IPS-15b (cell line): ENCODE data around the gene ANK3.

Source experiments
- H3K27me3 ChIP-seq: one replicate; pipeline ENCODE4 v1.6.1; 2013; ENCODE audit warnings: low read length; ENCODE audit not compliant: control insufficient read depth, insufficient read depth
- H3K36me3 ChIP-seq: one replicate; pipeline ENCODE4 v1.6.1; 2013; ENCODE audit warnings: low read length; ENCODE audit not compliant: control insufficient read depth, insufficient read depth
- H3K4me1 ChIP-seq: one replicate; pipeline ENCODE4 v1.6.1; 2013; ENCODE audit warnings: mild to moderate bottlenecking, low read length; ENCODE audit not compliant: control insufficient read depth, insufficient read depth
- H3K4me3 ChIP-seq: one replicate; pipeline ENCODE4 v1.5.1; 2013; ENCODE audit warnings: low read depth, low read length
- H3K9ac ChIP-seq: one replicate; pipeline ENCODE4 v1.6.1; 2013; ENCODE audit warnings: low read depth, mild to moderate bottlenecking, low read length
- H3K9me3 ChIP-seq: one replicate; pipeline ENCODE4 v1.6.1; 2013; ENCODE audit warnings: mild to moderate bottlenecking, low read length; ENCODE audit not compliant: control insufficient read depth, insufficient read depth

Gene ANK3

GRCh38 chr10:60134548-60134947, 255.1 kb downstream of the ANK3 start:
- H3K9ac ChIP-seq = no peak overlapping the region
- H3K9me3 ChIP-seq = no peaks in the 10 kb centered on the region
- no peaks in the 10 kb centered on the region for H3K36me3 ChIP-seq
- H3K4me3 ChIP-seq = no peak overlapping the region
- no peaks in the 10 kb centered on the region for H3K27me3 ChIP-seq
- H3K4me1 ChIP-seq = peaks cover 3% of the 10 kb centered on the region

- Histone ChIP-seq H3K27me3 (no peaks in the 10 kb centered on the region), H3K36me3 (no peaks in the 10 kb centered on the region), H3K4me3 (no peak overlapping the region), H3K9me3 (no peaks in the 10 kb centered on the region), H3K9ac (no peak overlapping the region), H3K4me1 (peaks cover 3% of the 10 kb centered on the region)
These were observed 259.5 kb downstream of the ANK3 start for GRCh38 chr10:60130130-60130579.

GRCh38 chr10:60125895-60126294, 263.8 kb downstream of the ANK3 start:
- Histone ChIP-seq H3K27me3 (no peaks in the 10 kb centered on the region), H3K36me3 (no peaks in the 10 kb centered on the region), H3K9me3 (no peaks in the 10 kb centered on the region), H3K4me1 (peaks cover 3% of the 10 kb centered on the region), H3K9ac (no peak overlapping the region), H3K4me3 (no peak overlapping the region)

- Histone ChIP-seq H3K4me3 (no peak overlapping the region), H3K9me3 (no peaks in the 10 kb centered on the region), H3K27me3 (no peaks in the 10 kb centered on the region), H3K4me1 (no peaks in the 10 kb centered on the region), H3K36me3 (no peaks in the 10 kb centered on the region), H3K9ac (no peak overlapping the region)
These were observed 265.1 kb downstream of the ANK3 start for GRCh38 chr10:60124536-60124935.

GRCh38 chr10:60123668-60124067, 266.0 kb downstream of the ANK3 start:
- no peak overlapping the region for H3K4me3 ChIP-seq
- H3K4me1 ChIP-seq = no peaks in the 10 kb centered on the region
- no peak overlapping the region for H3K9ac ChIP-seq
- no peaks in the 10 kb centered on the region for H3K27me3 ChIP-seq
- no peaks in the 10 kb centered on the region for H3K36me3 ChIP-seq
- H3K9me3 ChIP-seq = no peaks in the 10 kb centered on the region

- H3K27me3 ChIP-seq = no peaks in the 10 kb centered on the region
- H3K9me3 ChIP-seq = no peaks in the 10 kb centered on the region
- no peak overlapping the region for H3K4me3 ChIP-seq
- H3K4me1 ChIP-seq = no peaks in the 10 kb centered on the region
- no peaks in the 10 kb centered on the region for H3K36me3 ChIP-seq
- H3K9ac ChIP-seq = no peak overlapping the region
These were observed 266.5 kb downstream of the ANK3 start for GRCh38 chr10:60123172-60123571.

GRCh38 chr10:60122190-60122589, 267.5 kb downstream of the ANK3 start:
- Histone ChIP-seq H3K27me3 (no peaks in the 10 kb centered on the region), H3K36me3 (no peaks in the 10 kb centered on the region), H3K4me3 (no peak overlapping the region), H3K9me3 (no peaks in the 10 kb centered on the region), H3K4me1 (no peaks in the 10 kb centered on the region), H3K9ac (no peak overlapping the region)

GRCh38 chr10:60114765-60115586, 274.7 kb downstream of the ANK3 start:
- H3K36me3 ChIP-seq = no peaks in the 10 kb centered on the region
- no peaks in the 10 kb centered on the region for H3K27me3 ChIP-seq
- H3K4me3 ChIP-seq = no peak overlapping the region
- H3K9me3 ChIP-seq = no peaks in the 10 kb centered on the region
- no peak overlapping the region for H3K9ac ChIP-seq
- no peaks in the 10 kb centered on the region for H3K4me1 ChIP-seq

GRCh38 chr10:60110739-60111138, 278.9 kb downstream of the ANK3 start:
- H3K36me3 ChIP-seq = no peaks in the 10 kb centered on the region
- no peak overlapping the region for H3K9ac ChIP-seq
- H3K27me3 ChIP-seq = no peaks in the 10 kb centered on the region
- H3K4me3 ChIP-seq = no peak overlapping the region
- H3K4me1 ChIP-seq = no peaks in the 10 kb centered on the region
- no peaks in the 10 kb centered on the region for H3K9me3 ChIP-seq

- Histone ChIP-seq H3K9me3 (no peaks in the 10 kb centered on the region), H3K27me3 (no peaks in the 10 kb centered on the region), H3K36me3 (no peaks in the 10 kb centered on the region), H3K9ac (no peak overlapping the region), H3K4me1 (no peaks in the 10 kb centered on the region), H3K4me3 (no peak overlapping the region)
These were observed 282.2 kb downstream of the ANK3 start for GRCh38 chr10:60107308-60107976.

GRCh38 chr10:60105295-60105695, 284.4 kb downstream of the ANK3 start:
- no peaks in the 10 kb centered on the region for H3K4me1 ChIP-seq

GRCh38 chr10:60101821-60102220, 287.9 kb downstream of the ANK3 start:
- Histone ChIP-seq H3K9me3 (no peaks in the 10 kb centered on the region), H3K4me3 (no peak overlapping the region), H3K27me3 (no peaks in the 10 kb centered on the region), H3K9ac (no peak overlapping the region), H3K36me3 (no peaks in the 10 kb centered on the region), H3K4me1 (peaks cover 4% of the 10 kb centered on the region)

More at GRCh38 chr10:60105295-60105695, 284.4 kb downstream of the ANK3 start:
- Histone ChIP-seq H3K9me3 (no peaks in the 10 kb centered on the region), H3K4me3 (no peak overlapping the region), H3K27me3 (no peaks in the 10 kb centered on the region), H3K9ac (no peak overlapping the region), H3K36me3 (no peaks in the 10 kb centered on the region)
